HG02571 (cell line): ENCODE results near the gene ENPP6.
"Not testable (repeated sequence)": the region's sequence is repeated elsewhere in the genome, so short reads cannot be mapped to it uniquely, and the experiment has no call there.

ENCODE experiments used
- ATAC-seq: cut with Tn5 transposase; IDR thresholded peaks from one replicate; pipeline ENCODE4 v1.9.1; 2021; ENCODE audit warnings: mild to moderate bottlenecking, moderate library complexity; ENCODE audit not compliant: unreplicated experiment

The ENPP6 gene

GRCh38 chr4:184150102-184150839 is 67.4 kb downstream of the ENPP6 start:
- ATAC-seq: no peak

- no peak for ATAC-seq
Observed at GRCh38 chr4:184148738-184149637, 68.7 kb downstream of the ENPP6 start.

GRCh38 chr4:184147858-184148737 is 69.6 kb downstream of the ENPP6 start:
- ATAC-seq: no peak

- ATAC-seq: no peak
Observed at GRCh38 chr4:184146951-184147350, 70.7 kb downstream of the ENPP6 start.

GRCh38 chr4:184145596-184145995 is 72.1 kb downstream of the ENPP6 start:
- no peak for ATAC-seq

- ATAC-seq: no peak
Observed at GRCh38 chr4:184143770-184144564, 73.7 kb downstream of the ENPP6 start.

GRCh38 chr4:184142121-184143000 is 75.3 kb downstream of the ENPP6 start:
- ATAC-seq: no peak

- not testable (repeated sequence) for ATAC-seq
Observed at GRCh38 chr4:184140901-184141300, 76.8 kb downstream of the ENPP6 start.

GRCh38 chr4:184136525-184136924 is 81.1 kb downstream of the ENPP6 start:
- no peak for ATAC-seq

- no peak for ATAC-seq
Observed at GRCh38 chr4:184126800-184127199, 90.9 kb downstream of the ENPP6 start.

- ATAC-seq: no peak
Observed at GRCh38 chr4:184122631-184123408, 94.9 kb downstream of the ENPP6 start.

- ATAC-seq: no peak
Observed at GRCh38 chr4:184120549-184121127, 97.0 kb downstream of the ENPP6 start.

- ATAC-seq: no peak
Observed at GRCh38 chr4:184117662-184118199, 99.9 kb downstream of the ENPP6 start.

- no peak for ATAC-seq
Observed at GRCh38 chr4:184115399-184115798, 102.3 kb downstream of the ENPP6 start.

- no peak for ATAC-seq
Observed at GRCh38 chr4:184114431-184114830, 103.2 kb downstream of the ENPP6 start.

- no peak for ATAC-seq
Observed at GRCh38 chr4:184112006-184112550, 105.6 kb downstream of the ENPP6 start.

- ATAC-seq: no peak
Observed at GRCh38 chr4:184111233-184111832, 106.3 kb downstream of the ENPP6 start.
